H1 (cell line): ENCODE data around the gene GOLGA6L10. TPM values are rescaled to one million over a fixed set of nuclear protein-coding genes. Genes with fewer than 3 reads are reported as not detected.
"Not testable (repeated sequence)": the region's sequence is repeated elsewhere in the genome, so short reads cannot be mapped to it uniquely, and the experiment has no call there.

ENCODE experiments used
- CTCF ChIA-PET: fragments of 300-600 bp; sonication (Branson Sonifier 250); formaldehyde crosslinking; loops from one replicate; lab custom pipeline; 2021; ENCODE audit not compliant: partially characterized antibody; lab: Charles Lee
- POLR2A ChIA-PET: fragments of 300-600 bp; sonication (Branson Sonifier 250); formaldehyde crosslinking; loops from one replicate; lab custom pipeline; 2021; ENCODE audit warnings: inconsistent platforms; ENCODE audit not compliant: partially characterized antibody; lab: Charles Lee
- DNase-seq, 2 experiments: peaks; one replicate each; pipeline versions ENCODE4 v3.0.0 to v3.0.0-alpha.2; 2010 to 2022; ENCODE audit warnings: low spot score in 2 of 2, low read depth in 1 of 2, mixed read lengths in 1 of 2
- FAIRE-seq: peaks from 2 replicates; lab custom pipeline; 2011; peaks lifted over from hg19 to GRCh38; lab: Jason Lieb, UNC
- H2AFZ ChIP-seq: 2 replicates; pipeline ENCODE4 v1.8.1; 2012; ENCODE audit warnings: low read length, inconsistent platforms
- H2AK5ac ChIP-seq: 2 replicates; pipeline ENCODE4 v1.6.1; 2013; ENCODE audit warnings: low read depth, low read length
- H2BK120ac ChIP-seq: replicated peaks from 2 replicates; pipeline ENCODE3; 2013; ENCODE audit warnings: low read depth, low read length, inconsistent platforms
- H2BK12ac ChIP-seq: 2 replicates; pipeline ENCODE4 v1.6.1; 2013; ENCODE audit warnings: low read depth, low read length
- H2BK15ac ChIP-seq: 2 replicates; pipeline ENCODE4 v1.6.1; 2013; ENCODE audit warnings: low read length
- H2BK20ac ChIP-seq: 2 replicates; pipeline ENCODE4 v1.6.1; 2013; ENCODE audit warnings: low read length
- H2BK5ac ChIP-seq: 2 replicates; pipeline ENCODE4 v1.6.1; 2013; ENCODE audit warnings: low read depth, low read length
- H3K14ac ChIP-seq: 2 replicates; pipeline ENCODE4 v1.6.1; 2013; ENCODE audit warnings: inconsistent platforms; ENCODE audit not compliant: insufficient read length
- H3K18ac ChIP-seq: 2 replicates; pipeline ENCODE4 v1.6.1; 2013; ENCODE audit warnings: low read length; ENCODE audit errors: extremely low read depth
- H3K23ac ChIP-seq: 2 replicates; pipeline ENCODE4 v1.6.1; 2013; ENCODE audit warnings: inconsistent platforms; ENCODE audit not compliant: insufficient read length
- H3K23me2 ChIP-seq: 2 replicates; pipeline ENCODE4 v1.6.1; 2013; ENCODE audit warnings: low read depth, low read length
- H3K27ac ChIP-seq: 2 replicates; pipeline ENCODE4 v1.6.1; 2011; ENCODE audit warnings: low read depth, low read length, inconsistent platforms
- H3K27me3 ChIP-seq, 4 experiments: replicated peaks in 1 of 4; 1 replicate in 1 of 4; 2 replicates in 3 of 4; pipeline versions ENCODE4 v1.6.1 to v1.8.1; 2011 to 2013; ENCODE audit warnings: low read length in 3 of 4, mild to moderate bottlenecking in 3 of 4, inconsistent platforms in 2 of 4, mixed read lengths in 2 of 4, moderate library complexity in 1 of 4; ENCODE audit not compliant: control insufficient read depth in 3 of 4, insufficient read depth in 3 of 4; ENCODE audit errors: extremely low read depth in 1 of 4
- H3K36me3 ChIP-seq, 4 experiments: 2 replicates each; pipeline versions ENCODE4 v1.6.1 to v1.8.1; 2011 to 2013; ENCODE audit warnings: mild to moderate bottlenecking in 4 of 4, low read length in 3 of 4, moderate library complexity in 2 of 4, control low read depth in 1 of 4, inconsistent platforms in 1 of 4; ENCODE audit not compliant: insufficient read depth in 4 of 4, control insufficient read depth in 2 of 4
- H3K4ac ChIP-seq: replicated peaks from 2 replicates; pipeline ENCODE3; 2013; ENCODE audit warnings: low read length, low read depth, mixed read lengths, inconsistent platforms; ENCODE audit not compliant: insufficient read length
- H3K4me1 ChIP-seq, 4 experiments: replicated peaks in 1 of 4; 1 replicate in 1 of 4; 2 replicates in 3 of 4; pipeline versions ENCODE4 v1.6.1 to v1.8.1; 2011 to 2013; ENCODE audit warnings: low read length in 3 of 4, inconsistent platforms in 2 of 4, mixed read lengths in 1 of 4; ENCODE audit not compliant: insufficient read depth in 4 of 4, control insufficient read depth in 3 of 4
- H3K4me2 ChIP-seq, 2 experiments: 2 replicates each; pipeline versions ENCODE4 v1.6.1 to v1.8.1; 2011 to 2013; ENCODE audit warnings: low read depth in 2 of 2, low read length in 2 of 2, control low read depth in 1 of 2, inconsistent platforms in 1 of 2, mild to moderate bottlenecking in 1 of 2; ENCODE audit not compliant: insufficient read depth in 1 of 2
- H3K4me3 ChIP-seq, 4 experiments: fragments of 200-600, 300-600 bp in 1 of 4; sonication (generic), shearing (Covaris generic), sonication (Bioruptor Twin) in 1 of 4; 2 replicates each; pipeline versions ENCODE4 v1.5.1 to v1.8.1; 2011 to 2016; ENCODE audit warnings: low read length in 4 of 4, low read depth in 3 of 4, control low read depth in 2 of 4, inconsistent platforms in 2 of 4, mild to moderate bottlenecking in 2 of 4, mixed read lengths in 1 of 4, moderate library complexity in 1 of 4; ENCODE audit not compliant: insufficient read depth in 2 of 4; ENCODE audit errors: extremely low read depth in 1 of 4
- H3K56ac ChIP-seq: replicated peaks from 2 replicates; pipeline ENCODE3; 2013; ENCODE audit warnings: low read depth, mild to moderate bottlenecking, mixed read lengths, low read length, inconsistent platforms; ENCODE audit not compliant: insufficient read length
- H3K79me1 ChIP-seq: 2 replicates; pipeline ENCODE4 v1.6.1; 2013; ENCODE audit warnings: low read depth, low read length, control low read depth
- H3K79me2 ChIP-seq, 2 experiments: 2 replicates each; pipeline versions ENCODE4 v1.6.1 to v1.8.1; 2012 to 2013; ENCODE audit warnings: low read length in 2 of 2, mild to moderate bottlenecking in 2 of 2, inconsistent platforms in 1 of 2; ENCODE audit not compliant: insufficient read depth in 2 of 2, control insufficient read depth in 1 of 2
- H3K9ac ChIP-seq, 4 experiments: replicated peaks in 1 of 4; 1 replicate in 1 of 4; 2 replicates in 3 of 4; pipeline versions ENCODE4 v1.6.1 to v1.8.1; 2011 to 2013; ENCODE audit warnings: low read depth in 3 of 4, low read length in 3 of 4, control low read depth in 2 of 4, mild to moderate bottlenecking in 2 of 4, moderate library complexity in 2 of 4, inconsistent platforms in 1 of 4; ENCODE audit errors: extremely low read depth in 1 of 4
- H3K9me3 ChIP-seq, 2 experiments: 2 replicates each; pipeline versions ENCODE4 v1.6.1 to v1.8.1; 2012 to 2013; ENCODE audit warnings: mild to moderate bottlenecking in 2 of 2, moderate library complexity in 2 of 2, control low read depth in 1 of 2, inconsistent platforms in 1 of 2, low read depth in 1 of 2, low read length in 1 of 2, mixed read lengths in 1 of 2; ENCODE audit not compliant: insufficient read depth in 2 of 2
- H4K20me1 ChIP-seq, 2 experiments: replicated peaks in 1 of 2; 2 replicates each; pipeline versions ENCODE3 to v1.8.1; 2011 to 2013; ENCODE audit warnings: inconsistent platforms in 2 of 2, low read length in 2 of 2, mild to moderate bottlenecking in 1 of 2; ENCODE audit not compliant: insufficient read depth in 2 of 2, control insufficient read depth in 1 of 2
- H4K5ac ChIP-seq: 2 replicates; pipeline ENCODE4 v1.6.1; 2013; ENCODE audit warnings: low read length, low read depth, mixed read lengths, inconsistent platforms; ENCODE audit not compliant: insufficient read length
- H4K8ac ChIP-seq: 2 replicates; pipeline ENCODE4 v1.8.0; 2013; ENCODE audit warnings: mild to moderate bottlenecking, moderate library complexity, low read length, inconsistent platforms; ENCODE audit not compliant: insufficient read depth; ENCODE audit errors: extremely low read depth
- H4K91ac ChIP-seq: replicated peaks from 2 replicates; pipeline ENCODE3; 2013; ENCODE audit warnings: low read length, mixed read lengths, inconsistent platforms; ENCODE audit not compliant: insufficient read length
- WGBS, 2 experiments: shearing (Covaris generic) in 1 of 2; methylation state at CpG; one replicate each; pipeline versions ENCODE4 v1.1.6 to v1.1.7; 2013 to 2015; ENCODE audit warnings: low lambda C conversion rate in 2 of 2, mixed read lengths in 2 of 2, inconsistent platforms in 1 of 2, low coverage in 1 of 2, missing lambda C conversion rate in 1 of 2; ENCODE audit not compliant: insufficient replicate concordance in 2 of 2, insufficient coverage in 1 of 2, insufficient read length in 1 of 2; ENCODE audit errors: extremely low coverage in 1 of 2, missing lambda C conversion rate in 1 of 2; 5-methylcytosine and 5-hydroxymethylcytosine counted together
- polyA plus RNA-seq, 7 experiments: library from polyadenylated mRNA; depleted of rRNA in 3 of 7; stranded (reverse) in 5 of 7; unstranded in 2 of 7; fragments of >200 nt in 5 of 7; fragments of 200-250 nt in 2 of 7; gene quantifications; 1 replicate in 5 of 7; 2 replicates in 1 of 7; 4 replicates in 1 of 7; pipeline versions ENCODE4 v1.2.1 to v1.2.3, GENCODE V29; 2011 to 2013; ENCODE audit warnings: missing spikeins in 2 of 7, mixed read lengths in 2 of 7
- total RNA-seq: library from RNA; stranded (reverse); fragmentation: NEBNext Ultra II Directional; extraction: Animal tissue kit (Norgen Biotek cat#: 25700); gene quantifications from 2 replicates; pipeline ENCODE4 v1.2.1, GENCODE V29; 2021

Gene GOLGA6L10
- total and polyA plus RNA-seq, 2 of the 8 experiments (the other 6 are each of a cell fraction or from before 2014, with no cell fraction given) = 0.91 to 4.0 TPM

- H3K9ac ChIP-seq, H3K79me1 ChIP-seq, H3K27me3 ChIP-seq, DNase-seq, H3K4me2 ChIP-seq, H3K23me2 ChIP-seq, H2AFZ ChIP-seq, H2AK5ac ChIP-seq, H3K4ac ChIP-seq, H3K79me2 ChIP-seq, H4K20me1 ChIP-seq, CTCF ChIA-PET, H3K18ac ChIP-seq, H4K91ac ChIP-seq, H2BK12ac ChIP-seq, H3K36me3 ChIP-seq, POLR2A ChIA-PET, H4K8ac ChIP-seq, H3K23ac ChIP-seq, H2BK120ac ChIP-seq, H2BK15ac ChIP-seq, H2BK20ac ChIP-seq, H2BK5ac ChIP-seq, FAIRE-seq, H3K9me3 ChIP-seq, H3K27ac ChIP-seq, H3K14ac ChIP-seq, H3K56ac ChIP-seq, H3K4me3 ChIP-seq, H3K4me1 ChIP-seq, H4K5ac ChIP-seq: not testable (repeated sequence)
- WGBS, 2 experiments = 76% methylated on average over 4 of the region's 10 CpGs; no CpG with 5 or more reads in 1 of the 2 experiments
These were observed 23.6 kb downstream of the GOLGA6L10 start for GRCh38 chr15:82325646-82326045.

- H3K56ac ChIP-seq, H3K9me3 ChIP-seq, FAIRE-seq, H2BK12ac ChIP-seq, H2AK5ac ChIP-seq, H2BK5ac ChIP-seq, H3K23me2 ChIP-seq, H3K18ac ChIP-seq, H3K23ac ChIP-seq, H3K4ac ChIP-seq, H3K4me1 ChIP-seq, H3K14ac ChIP-seq, POLR2A ChIA-PET, H4K5ac ChIP-seq, DNase-seq, H3K4me3 ChIP-seq, H3K79me1 ChIP-seq, H3K27ac ChIP-seq, H3K79me2 ChIP-seq, H3K27me3 ChIP-seq, H2BK120ac ChIP-seq, H2BK20ac ChIP-seq, H2AFZ ChIP-seq, H3K4me2 ChIP-seq, CTCF ChIA-PET, H4K20me1 ChIP-seq, H3K36me3 ChIP-seq, H4K8ac ChIP-seq, H3K9ac ChIP-seq, H2BK15ac ChIP-seq, H4K91ac ChIP-seq: not testable (repeated sequence)
- 94% methylated on average over 5 of the region's 6 CpGs; no CpG with 5 or more reads in 1 of the 2 experiments for WGBS, 2 experiments
These were observed 24.4 kb downstream of the GOLGA6L10 start for GRCh38 chr15:82324831-82325230.
